Endothelial cell of umbilical vein (primary cell): ENCODE results near the gene TBC1D14. TPM values are rescaled to one million over a fixed set of nuclear protein-coding genes. Genes with fewer than 3 reads are reported as not detected.

Source experiments
- BruUV-seq: library from RNA; stranded (reverse); fragments of 400-500 nt; replicated peaks from 2 replicates; lab custom pipeline; 2021; lab: Mats Ljungman, UMichigan
- CTCF ChIA-PET: fragments of 300-600, 350-600 bp; sonication (Branson Sonifier 250); formaldehyde crosslinking; loops from one replicate; lab custom pipeline; 2021; ENCODE audit warnings: antibody characterized with exemption, inconsistent platforms; lab: Charles Lee
- POLR2A ChIA-PET: fragments of 300-600, 350-600 bp; sonication (Branson Sonifier 250); formaldehyde crosslinking; loops from one replicate; lab custom pipeline; 2021; ENCODE audit warnings: antibody characterized with exemption, inconsistent platforms; lab: Charles Lee
- DNase-seq: peaks from one replicate; pipeline ENCODE4 v3.0.0-alpha.2; 2011; ENCODE audit warnings: low read depth, low spot score
- FAIRE-seq: peaks from 2 replicates; lab custom pipeline; 2011; peaks lifted over from hg19 to GRCh38; lab: Jason Lieb, UNC
- H2AFZ ChIP-seq: 2 replicates; pipeline ENCODE4 v1.6.0; 2012; ENCODE audit warnings: low read depth, low read length, control low read depth, inconsistent platforms
- H3K27ac ChIP-seq: 2 replicates; pipeline ENCODE4 v1.5.1; 2011; ENCODE audit warnings: low read depth, mild to moderate bottlenecking, control low read depth, low read length, moderate library complexity; ENCODE audit not compliant: insufficient read depth
- H3K27me3 ChIP-seq, 2 experiments: 2 replicates each; pipeline versions ENCODE4 v1.6.0 to v1.6.1; 2011; ENCODE audit warnings: low read length in 2 of 2, mixed read lengths in 1 of 2; ENCODE audit not compliant: control insufficient read depth in 2 of 2, insufficient read depth in 2 of 2
- H3K36me3 ChIP-seq, 2 experiments: 2 replicates in 1 of 2; 3 replicates in 1 of 2; pipeline ENCODE4 v1.5.1; 2011; ENCODE audit warnings: low read length in 2 of 2, mild to moderate bottlenecking in 1 of 2, moderate library complexity in 1 of 2; ENCODE audit not compliant: control insufficient read depth in 2 of 2, insufficient read depth in 2 of 2; ENCODE audit errors: extremely low read depth in 1 of 2
- H3K4me1 ChIP-seq: 3 replicates; pipeline ENCODE4 v1.5.1; 2011; ENCODE audit warnings: mild to moderate bottlenecking, low read length; ENCODE audit not compliant: control insufficient read depth, insufficient read depth; ENCODE audit errors: extremely low read depth
- H3K4me2 ChIP-seq: 2 replicates; pipeline ENCODE4 v1.6.1; 2011; ENCODE audit warnings: low read length, control low read depth, mixed read lengths; ENCODE audit not compliant: insufficient read depth
- H3K4me3 ChIP-seq, 3 experiments: fragments of 200-600 bp in 1 of 3; sonication (generic), shearing (Covaris generic) in 1 of 3; replicated peaks in 1 of 3; 2 replicates each; pipeline ENCODE4 v1.5.1; 2011 to 2016; ENCODE audit warnings: control low read depth in 3 of 3, low read length in 3 of 3, mild to moderate bottlenecking in 2 of 3, inconsistent platforms in 1 of 3, low read depth in 1 of 3, moderate library complexity in 1 of 3; ENCODE audit not compliant: insufficient read depth in 1 of 3
- H3K79me2 ChIP-seq: 2 replicates; pipeline ENCODE4 v1.6.0; 2012; ENCODE audit warnings: low read length, inconsistent platforms; ENCODE audit not compliant: control insufficient read depth, insufficient read depth
- H3K9ac ChIP-seq: replicated peaks from 2 replicates; pipeline ENCODE3; 2011; ENCODE audit warnings: low read length, control low read depth; ENCODE audit not compliant: insufficient read depth; ENCODE audit errors: extremely low read depth
- H3K9me1 ChIP-seq: replicated peaks from 3 replicates; pipeline ENCODE4 v1.6.0; 2011; ENCODE audit warnings: mild to moderate bottlenecking, low read length; ENCODE audit not compliant: control insufficient read depth, insufficient read depth; ENCODE audit errors: extremely low read depth
- H3K9me3 ChIP-seq: replicated peaks from 2 replicates; pipeline ENCODE4 v1.5.1; 2012; ENCODE audit warnings: low read length, inconsistent platforms; ENCODE audit not compliant: control insufficient read depth, insufficient read depth
- H4K20me1 ChIP-seq: replicated peaks from 2 replicates; pipeline ENCODE3; 2011; ENCODE audit warnings: mild to moderate bottlenecking, low read length; ENCODE audit not compliant: control insufficient read depth, insufficient read depth; ENCODE audit errors: extremely low read depth
- EZH2 ChIP-seq: IDR thresholded peaks from 2 replicates; pipeline ENCODE4 v1.6.1; 2012; ENCODE audit warnings: borderline replicate concordance, low read depth, mild to moderate bottlenecking, moderate library complexity, low read length, inconsistent platforms; ENCODE audit not compliant: severe bottlenecking
- FOS ChIP-seq: IDR thresholded peaks from 2 replicates; pipeline ENCODE4 v1.6.1; 2011; ENCODE audit warnings: mild to moderate bottlenecking, low read length, moderate library complexity, borderline replicate concordance; ENCODE audit not compliant: insufficient read depth
- GATA2 ChIP-seq: IDR thresholded peaks from 2 replicates; pipeline ENCODE4 v1.7.0; 2011; ENCODE audit warnings: low read depth, mild to moderate bottlenecking, moderate library complexity, mixed read lengths, low read length; ENCODE audit not compliant: insufficient read length, insufficient read depth
- JUN ChIP-seq: IDR thresholded peaks from 2 replicates; pipeline ENCODE4 v1.6.1; 2011; ENCODE audit warnings: borderline replicate concordance, low read depth; ENCODE audit not compliant: insufficient read length, insufficient read depth
- MYC ChIP-seq: IDR thresholded peaks from one replicate; pipeline ENCODE4 v1.6.1; 2011; ENCODE audit warnings: mild to moderate bottlenecking, low read depth, low read length
- POLR2A ChIP-seq: IDR thresholded peaks from 2 replicates; pipeline ENCODE4 v1.6.1; 2012; ENCODE audit warnings: low read depth, mild to moderate bottlenecking, control low read depth, low read length
- POLR2AphosphoS5 ChIP-seq: IDR thresholded peaks from 2 replicates; pipeline ENCODE4 v1.6.1; 2012; ENCODE audit warnings: low read depth, mild to moderate bottlenecking, control low read depth, low read length, moderate library complexity; ENCODE audit not compliant: insufficient read depth
- dilution Hi-C: fragments of 300-500 bp; cut with MboI; formaldehyde crosslinking; loops from one replicate; pipeline ENCODE4 v1.15.0; 2019; ENCODE audit warnings: low sequenced_read_pairs; ENCODE audit not compliant: extremely low pct_ligation_motif_present
- intact Hi-C: fragments of 100-400 bp; cut with micrococcal nuclease; formaldehyde crosslinking; loops from one replicate; pipeline ENCODE4 v1.10.0; 2022
- polyA plus RNA-seq, 4 experiments: library from polyadenylated mRNA; depleted of rRNA in 3 of 4; stranded (reverse) in 3 of 4; unstranded in 1 of 4; fragments of >200 nt; gene quantifications; 2 replicates each; pipeline versions ENCODE4 v1.2.1 to v1.2.3, GENCODE V29; 2011 to 2012; ENCODE audit warnings: missing spikeins in 1 of 4
- total RNA-seq: library from RNA; stranded (reverse); gene quantifications from 2 replicates; pipeline ENCODE4 v1.2.3, GENCODE V29; 2021
- TF ChIP-seq, protein P1 (sequence below), 2 donors: IDR thresholded peaks; 1 replicate in 1 of 2; 2 replicates in 1 of 2; pipeline ENCODE4 v1.5.1; 2011; ENCODE audit warnings: low read length in 2 of 2, mild to moderate bottlenecking in 2 of 2, moderate library complexity in 2 of 2, control low read depth in 1 of 2, inconsistent platforms in 1 of 2, low read depth in 1 of 2; ENCODE audit not compliant: insufficient read depth in 1 of 2; ENCODE audit errors: extremely low read depth in 1 of 2
- TF ChIP-seq, protein P2 (sequence below): IDR thresholded peaks from 2 replicates; pipeline ENCODE4 v1.6.1; 2011; ENCODE audit not compliant: insufficient read depth, insufficient read length

TBC1D14 gene
- total and polyA plus RNA-seq, 2 donors (not counting 3 experiments of a cell fraction or from before 2014, with no cell fraction given), result 23.7 to 24.8 TPM

DNA sequence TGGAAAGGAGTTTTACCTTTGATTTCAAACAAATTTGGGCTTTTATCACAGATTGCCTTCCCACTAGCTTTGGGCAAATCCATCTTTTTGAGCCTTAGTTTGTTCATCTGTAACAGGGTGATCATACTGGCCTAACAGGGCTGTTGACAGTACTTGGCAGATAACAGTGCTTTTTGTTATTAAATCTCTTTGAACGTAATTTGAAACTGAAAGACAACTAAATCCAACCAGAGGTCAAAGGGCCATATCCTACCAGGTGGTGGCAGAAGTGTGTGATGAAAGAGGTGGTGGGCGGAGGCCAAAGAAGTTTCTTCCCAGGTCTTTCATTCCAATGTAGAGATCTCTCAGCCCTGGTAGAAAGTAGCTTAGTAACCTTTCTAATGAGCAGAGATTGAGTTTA lies 98.3 kb downstream of the TBC1D14 start:
- CTCF ChIA-PET, result interaction anchor here (1.2 to 1.7 kb wide), 4 partner anchors 10 to 287 kb away, joined by 3 to 5 read pairs (median 4); no protein-coding TSS in a partner anchor
- Histone ChIP-seq H3K4me3 (no peak overlapping the region), H3K36me3 (peaks cover 3 to 11% of the 10 kb centered on the region in 2 experiments), H3K27ac (no peak overlapping the region), H3K27me3 (no peaks in the 10 kb centered on the region), H2AFZ (no peak overlapping the region), H4K20me1 (no peaks in the 10 kb centered on the region), H3K4me1 (no peaks in the 10 kb centered on the region), H3K79me2 (no peaks in the 10 kb centered on the region), H3K9ac (no peak overlapping the region), H3K9me1 (no peaks in the 10 kb centered on the region), H3K4me2 (no peak overlapping the region), H3K9me3 (no peaks in the 10 kb centered on the region)
- DNase-seq, result no peak
- POLR2A ChIA-PET, result no interaction called here
- FAIRE-seq, result no peak
- TF ChIP-seq FOS (no peak), POLR2AphosphoS5 (no peak), JUN (no peak), GATA2 (no peak)
- TF ChIP-seq, protein P1, sequence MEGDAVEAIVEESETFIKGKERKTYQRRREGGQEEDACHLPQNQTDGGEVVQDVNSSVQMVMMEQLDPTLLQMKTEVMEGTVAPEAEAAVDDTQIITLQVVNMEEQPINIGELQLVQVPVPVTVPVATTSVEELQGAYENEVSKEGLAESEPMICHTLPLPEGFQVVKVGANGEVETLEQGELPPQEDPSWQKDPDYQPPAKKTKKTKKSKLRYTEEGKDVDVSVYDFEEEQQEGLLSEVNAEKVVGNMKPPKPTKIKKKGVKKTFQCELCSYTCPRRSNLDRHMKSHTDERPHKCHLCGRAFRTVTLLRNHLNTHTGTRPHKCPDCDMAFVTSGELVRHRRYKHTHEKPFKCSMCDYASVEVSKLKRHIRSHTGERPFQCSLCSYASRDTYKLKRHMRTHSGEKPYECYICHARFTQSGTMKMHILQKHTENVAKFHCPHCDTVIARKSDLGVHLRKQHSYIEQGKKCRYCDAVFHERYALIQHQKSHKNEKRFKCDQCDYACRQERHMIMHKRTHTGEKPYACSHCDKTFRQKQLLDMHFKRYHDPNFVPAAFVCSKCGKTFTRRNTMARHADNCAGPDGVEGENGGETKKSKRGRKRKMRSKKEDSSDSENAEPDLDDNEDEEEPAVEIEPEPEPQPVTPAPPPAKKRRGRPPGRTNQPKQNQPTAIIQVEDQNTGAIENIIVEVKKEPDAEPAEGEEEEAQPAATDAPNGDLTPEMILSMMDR (IDR thresholded peaks at IDR 0.05; ENCODE audit: extremely low read depth in 1 of 2, insufficient read depth in 1 of 2, low read depth in 1 of 2, low read length in 2 of 2), result no peak
- intact Hi-C loops, result no loop called here
- no TSS peak for BruUV-seq
- dilution Hi-C loops, result no loop called here

- no peaks in the 10 kb centered on the region for H3K27me3 ChIP-seq
- H3K9me3 ChIP-seq, result no peaks in the 10 kb centered on the region
- H3K4me1 ChIP-seq, result no peaks in the 10 kb centered on the region
- ChIA-PET CTCF (interaction anchor here (0.8 to 1.0 kb wide), 2 partner anchors 22 to 33 kb away, joined by 3 read pairs; a partner anchor contains a TSS), POLR2A (no interaction called here)
- H3K4me2 ChIP-seq, result no peak overlapping the region
- no peaks in the 10 kb centered on the region for H3K9me1 ChIP-seq
- intact Hi-C loops, result no loop called here
- H4K20me1 ChIP-seq, result no peaks in the 10 kb centered on the region
- dilution Hi-C loops, result no loop called here
- BruUV-seq, result no TSS peak
- DNase-seq (no peak), FAIRE-seq (no peak)
- H3K79me2 ChIP-seq, result no peaks in the 10 kb centered on the region
- peaks cover 3 to 16% of the 10 kb centered on the region in 2 experiments for H3K36me3 ChIP-seq
- H2AFZ ChIP-seq, result no peak overlapping the region
- TF ChIP-seq, protein P1 (IDR thresholded peaks at IDR 0.05; ENCODE audit: extremely low read depth in 1 of 2, insufficient read depth in 1 of 2, low read depth in 1 of 2, low read length in 2 of 2), result no peak
- TF ChIP-seq EZH2, result no peak
- TF ChIP-seq GATA2, result no peak
- TF ChIP-seq FOS, result no peak
- TF ChIP-seq POLR2AphosphoS5, result no peak
- TF ChIP-seq MYC, result no peak
- no peak for TF ChIP-seq JUN
- TF ChIP-seq, protein P2, sequence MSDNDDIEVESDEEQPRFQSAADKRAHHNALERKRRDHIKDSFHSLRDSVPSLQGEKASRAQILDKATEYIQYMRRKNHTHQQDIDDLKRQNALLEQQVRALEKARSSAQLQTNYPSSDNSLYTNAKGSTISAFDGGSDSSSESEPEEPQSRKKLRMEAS, result no peak
- TF ChIP-seq POLR2A, result no peak
- no peak overlapping the region for H3K27ac ChIP-seq
- H3K4me3 ChIP-seq, result no peak overlapping the region
- H3K9ac ChIP-seq, result no peak overlapping the region
These were observed 99.9 kb downstream of the TBC1D14 start for GRCh38 chr4:7009564-7009963.
